HEK293 (cell line): ENCODE data around the gene EFHC1.

Source experiments
- CTCF ChIA-PET: fragments of 350-600 bp; formaldehyde crosslinking; extraction: SDS; loops from one replicate; lab custom pipeline; 2021; ENCODE audit warnings: antibody characterized with exemption; lab: Yijun Ruan, JAX
- POLR2A ChIA-PET: fragments of 300-600 bp; formaldehyde crosslinking; extraction: SDS; loops from one replicate; lab custom pipeline; 2020; ENCODE audit warnings: antibody characterized with exemption, inconsistent platforms; lab: Yijun Ruan, JAX
- H3K27ac ChIP-seq: fragments of 200-500 bp; sonication (Bioruptor generic); 2 replicates; pipeline ENCODE4 v1.5.1; 2014; ENCODE audit warnings: low read depth, low read length, control low read depth, inconsistent platforms; ENCODE audit errors: extremely low read depth
- H3K36me3 ChIP-seq, 2 experiments: fragments of 200-500 bp in 1 of 2; sonication (Bioruptor generic) in 1 of 2; 1 replicate in 1 of 2; 2 replicates in 1 of 2; pipeline ENCODE4 v1.5.1; 2014 to 2017; ENCODE audit warnings: inconsistent platforms in 2 of 2, low read length in 2 of 2; ENCODE audit not compliant: control insufficient read depth in 2 of 2, insufficient read depth in 1 of 2
- H3K4me1 ChIP-seq: fragments of 200-500 bp; sonication (Bioruptor generic); 2 replicates; pipeline ENCODE4 v1.5.1; 2014; ENCODE audit warnings: mild to moderate bottlenecking, low read length, inconsistent platforms; ENCODE audit not compliant: control insufficient read depth, insufficient read depth
- H3K4me3 ChIP-seq: 2 replicates; pipeline ENCODE4 v1.5.1; 2011; ENCODE audit warnings: low read depth, mild to moderate bottlenecking, control low read depth, low read length, moderate library complexity
- H3K9me3 ChIP-seq: fragments of 200-500 bp; sonication (Bioruptor generic); 2 replicates; pipeline ENCODE4 v1.5.1; 2014; ENCODE audit warnings: low read depth, low read length, inconsistent platforms; ENCODE audit not compliant: control insufficient read depth, insufficient read depth
- MEIS1 ChIP-seq: sonication (generic); formaldehyde crosslinking; IDR thresholded peaks from 2 replicates; pipeline ENCODE4 v1.8.1; 2022; ENCODE audit warnings: missing genetic modification reagents, mild to moderate bottlenecking, borderline replicate concordance
- PRDM1 ChIP-seq: fragments of 450-650 bp; formaldehyde crosslinking; IDR thresholded peaks from 2 replicates; pipeline ENCODE4; 2016; ENCODE audit warnings: missing biosample characterization, missing genetic modification characterization
- SALL2 ChIP-seq: fragments of 450-650 bp; formaldehyde crosslinking; IDR thresholded peaks from 2 replicates; pipeline ENCODE4 v1.5.0; 2017; ENCODE audit warnings: missing biosample characterization, mild to moderate bottlenecking, missing genetic modification characterization, borderline replicate concordance
- ZNF121 ChIP-seq: fragments of 450-650 bp; formaldehyde crosslinking; IDR thresholded peaks from 2 replicates; pipeline ENCODE4 v1.5.1; 2016; ENCODE audit warnings: missing biosample characterization, missing genetic modification characterization
- ZNF184 ChIP-seq: fragments of 450-650 bp; IDR thresholded peaks from 2 replicates; pipeline ENCODE4 v1.5.1; 2018; ENCODE audit warnings: missing biosample characterization, mild to moderate bottlenecking, missing genetic modification characterization
- ZNF26 ChIP-seq: fragments of 450-650 bp; formaldehyde crosslinking; IDR thresholded peaks from 2 replicates; pipeline ENCODE4 v1.5.1; 2016; ENCODE audit warnings: missing biosample characterization, missing genetic modification characterization
- ZNF302 ChIP-seq: fragments of 450-650 bp; formaldehyde crosslinking; IDR thresholded peaks from 2 replicates; pipeline ENCODE4 v1.5.1; 2016; ENCODE audit warnings: missing biosample characterization, missing genetic modification characterization, low read depth
- ZNF416 ChIP-seq: fragments of 450-650 bp; formaldehyde crosslinking; IDR thresholded peaks from 2 replicates; pipeline ENCODE4 v1.5.1; 2016; ENCODE audit warnings: missing biosample characterization, missing genetic modification characterization
- ZNF426 ChIP-seq: fragments of 450-650 bp; formaldehyde crosslinking; IDR thresholded peaks from 2 replicates; pipeline ENCODE4 v1.5.1; 2017; ENCODE audit warnings: missing biosample characterization, missing genetic modification characterization, mild to moderate bottlenecking, inconsistent platforms, moderate library complexity
- ZNF514 ChIP-seq: fragments of 450-650 bp; formaldehyde crosslinking; IDR thresholded peaks from 2 replicates; pipeline ENCODE4 v1.5.1; 2016; ENCODE audit warnings: missing biosample characterization, missing genetic modification characterization
- ZNF544 ChIP-seq: fragments of 450-650 bp; formaldehyde crosslinking; IDR thresholded peaks from 2 replicates; pipeline ENCODE4 v1.5.0; 2017; ENCODE audit warnings: missing biosample characterization, missing genetic modification characterization
- ZNF558 ChIP-seq: fragments of 450-650 bp; formaldehyde crosslinking; IDR thresholded peaks from 2 replicates; pipeline ENCODE4 v1.5.1; 2016; ENCODE audit warnings: missing biosample characterization, missing genetic modification characterization
- TF ChIP-seq, protein P1 (sequence below): fragments of 450-650 bp; formaldehyde crosslinking; IDR thresholded peaks from 2 replicates; pipeline ENCODE4 v1.5.1; 2016; ENCODE audit warnings: missing biosample characterization, missing genetic modification characterization, borderline replicate concordance
- TF ChIP-seq, protein P2 (sequence below): fragments of 450-650 bp; formaldehyde crosslinking; IDR thresholded peaks from 2 replicates; pipeline ENCODE4 v1.5.0; 2017; ENCODE audit warnings: missing biosample characterization, missing genetic modification characterization, borderline replicate concordance

EFHC1 gene

DNA sequence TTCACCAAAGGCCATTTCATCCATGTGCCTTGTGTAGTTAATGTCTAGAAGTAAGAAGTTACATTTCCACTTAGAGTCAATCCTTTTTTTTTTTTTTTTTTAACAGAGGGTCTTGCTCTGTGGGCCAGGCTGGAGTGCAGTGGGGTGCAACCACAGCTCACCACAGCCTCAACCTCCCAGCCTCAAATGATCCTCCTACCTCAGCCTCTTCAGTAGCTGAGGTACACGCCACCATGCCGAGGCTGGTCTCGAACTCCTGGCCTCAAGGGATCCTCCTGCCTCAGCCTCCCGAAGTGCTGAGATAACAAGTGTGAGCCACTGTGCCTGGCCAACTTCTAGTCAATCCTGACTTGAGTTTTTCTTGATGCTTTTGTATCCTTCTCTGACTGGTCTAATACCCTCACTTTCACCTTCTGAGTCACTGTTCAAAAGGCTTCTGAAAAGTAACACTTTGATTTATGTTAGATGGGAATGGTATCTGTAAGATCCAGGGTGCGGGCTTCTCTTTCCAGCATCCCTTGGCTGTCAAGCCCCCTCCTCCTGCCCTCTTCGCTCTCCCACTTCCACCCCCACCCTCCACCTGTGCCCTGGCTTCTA is 134.6 kb downstream of the EFHC1 start:
- no peak overlapping the region for H3K4me3 ChIP-seq
- ChIA-PET POLR2A (interaction anchor here (0.7 kb wide), 1 partner anchor 39 kb away, joined by 10 read pairs; no protein-coding TSS in a partner anchor), CTCF (interaction anchor here (1.4 kb wide), 1 partner anchor 110 kb away, joined by 3 read pairs; no protein-coding TSS in a partner anchor)
- H3K36me3 ChIP-seq = no peaks in the 10 kb centered on the region
- H3K27ac ChIP-seq = no peak overlapping the region
- peak; percentile 45; the same call in 1 of the 2 replicates for TF ChIP-seq ZNF121 (tag by site-specific recombination)
- 0 out of 2 replicates have a peak, but pooled peaks have one; percentile 22 for TF ChIP-seq PRDM1 (tag by site-specific recombination)
- no peak for TF ChIP-seq ZNF426 (tag by site-specific recombination)
- no peaks in the 10 kb centered on the region for H3K9me3 ChIP-seq
- peaks cover 12% of the 10 kb centered on the region for H3K4me1 ChIP-seq

DNA sequence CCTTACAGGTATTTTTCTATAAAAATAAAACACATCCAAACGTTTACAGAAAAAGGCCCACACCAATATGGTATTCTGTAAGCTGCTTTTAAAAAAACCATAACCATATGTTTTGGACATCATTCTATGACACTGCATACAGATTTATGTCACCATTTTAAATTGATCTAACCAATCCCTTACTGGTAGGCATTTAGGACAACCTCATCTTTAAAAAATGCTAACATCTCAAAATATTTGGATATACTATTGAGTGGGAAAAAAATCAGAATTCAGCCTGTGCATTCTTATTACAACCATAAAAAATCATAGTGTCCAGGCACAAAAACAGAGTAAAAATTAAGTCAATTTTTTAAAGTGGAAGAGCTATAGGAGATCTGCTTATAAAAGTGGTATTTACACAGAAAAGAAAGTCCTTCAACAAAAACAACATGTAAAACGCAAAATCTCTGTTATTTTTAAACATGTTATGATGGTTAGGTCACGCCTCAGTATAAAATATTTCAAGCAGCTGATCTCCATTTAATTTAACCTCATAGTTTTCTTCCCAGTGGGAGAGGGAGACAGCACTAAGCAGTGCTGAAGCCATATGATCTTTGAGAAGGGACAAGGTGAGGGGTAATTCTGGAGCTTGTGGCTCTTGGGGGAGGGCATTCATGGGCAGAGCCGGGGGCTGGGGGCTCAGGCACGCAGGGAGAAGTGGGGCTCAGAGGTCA is 135.5 kb downstream of the EFHC1 start:
- Histone ChIP-seq H3K36me3 (no peaks in the 10 kb centered on the region), H3K9me3 (no peaks in the 10 kb centered on the region), H3K4me3 (no peak overlapping the region), H3K27ac (no peak overlapping the region), H3K4me1 (peaks cover 12% of the 10 kb centered on the region)
- POLR2A ChIA-PET = interaction anchor here (0.6 to 1.1 kb wide), 3 partner anchors 21 to 153 kb away, joined by 3 read pairs; no protein-coding TSS in a partner anchor
- TF ChIP-seq ZNF544 (tag by site-specific recombination) (no peak), ZNF558 (no peak), ZNF26 (no peak), ZNF416 (no peak), ZNF184 (tag by site-specific recombination) (no peak), ZNF514 (tag by site-specific recombination) (no peak), SALL2 (tag by site-specific recombination) (no peak), ZNF302 (no peak), MEIS1 (CRISPR knock-in tag) (no peak)
- TF ChIP-seq, protein P1, sequence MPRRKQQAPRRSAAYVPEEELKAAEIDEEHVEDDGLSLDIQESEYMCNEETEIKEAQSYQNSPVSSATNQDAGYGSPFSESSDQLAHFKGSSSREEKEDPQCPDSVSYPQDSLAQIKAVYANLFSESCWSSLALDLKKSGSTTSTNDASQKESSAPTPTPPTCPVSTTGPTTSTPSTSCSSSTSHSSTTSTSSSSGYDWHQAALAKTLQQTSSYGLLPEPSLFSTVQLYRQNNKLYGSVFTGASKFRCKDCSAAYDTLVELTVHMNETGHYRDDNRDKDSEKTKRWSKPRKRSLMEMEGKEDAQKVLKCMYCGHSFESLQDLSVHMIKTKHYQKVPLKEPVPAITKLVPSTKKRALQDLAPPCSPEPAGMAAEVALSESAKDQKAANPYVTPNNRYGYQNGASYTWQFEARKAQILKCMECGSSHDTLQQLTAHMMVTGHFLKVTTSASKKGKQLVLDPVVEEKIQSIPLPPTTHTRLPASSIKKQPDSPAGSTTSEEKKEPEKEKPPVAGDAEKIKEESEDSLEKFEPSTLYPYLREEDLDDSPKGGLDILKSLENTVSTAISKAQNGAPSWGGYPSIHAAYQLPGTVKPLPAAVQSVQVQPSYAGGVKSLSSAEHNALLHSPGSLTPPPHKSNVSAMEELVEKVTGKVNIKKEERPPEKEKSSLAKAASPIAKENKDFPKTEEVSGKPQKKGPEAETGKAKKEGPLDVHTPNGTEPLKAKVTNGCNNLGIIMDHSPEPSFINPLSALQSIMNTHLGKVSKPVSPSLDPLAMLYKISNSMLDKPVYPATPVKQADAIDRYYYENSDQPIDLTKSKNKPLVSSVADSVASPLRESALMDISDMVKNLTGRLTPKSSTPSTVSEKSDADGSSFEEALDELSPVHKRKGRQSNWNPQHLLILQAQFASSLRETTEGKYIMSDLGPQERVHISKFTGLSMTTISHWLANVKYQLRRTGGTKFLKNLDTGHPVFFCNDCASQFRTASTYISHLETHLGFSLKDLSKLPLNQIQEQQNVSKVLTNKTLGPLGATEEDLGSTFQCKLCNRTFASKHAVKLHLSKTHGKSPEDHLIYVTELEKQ (tag by site-specific recombination) = no peak
- TF ChIP-seq, protein P2, sequence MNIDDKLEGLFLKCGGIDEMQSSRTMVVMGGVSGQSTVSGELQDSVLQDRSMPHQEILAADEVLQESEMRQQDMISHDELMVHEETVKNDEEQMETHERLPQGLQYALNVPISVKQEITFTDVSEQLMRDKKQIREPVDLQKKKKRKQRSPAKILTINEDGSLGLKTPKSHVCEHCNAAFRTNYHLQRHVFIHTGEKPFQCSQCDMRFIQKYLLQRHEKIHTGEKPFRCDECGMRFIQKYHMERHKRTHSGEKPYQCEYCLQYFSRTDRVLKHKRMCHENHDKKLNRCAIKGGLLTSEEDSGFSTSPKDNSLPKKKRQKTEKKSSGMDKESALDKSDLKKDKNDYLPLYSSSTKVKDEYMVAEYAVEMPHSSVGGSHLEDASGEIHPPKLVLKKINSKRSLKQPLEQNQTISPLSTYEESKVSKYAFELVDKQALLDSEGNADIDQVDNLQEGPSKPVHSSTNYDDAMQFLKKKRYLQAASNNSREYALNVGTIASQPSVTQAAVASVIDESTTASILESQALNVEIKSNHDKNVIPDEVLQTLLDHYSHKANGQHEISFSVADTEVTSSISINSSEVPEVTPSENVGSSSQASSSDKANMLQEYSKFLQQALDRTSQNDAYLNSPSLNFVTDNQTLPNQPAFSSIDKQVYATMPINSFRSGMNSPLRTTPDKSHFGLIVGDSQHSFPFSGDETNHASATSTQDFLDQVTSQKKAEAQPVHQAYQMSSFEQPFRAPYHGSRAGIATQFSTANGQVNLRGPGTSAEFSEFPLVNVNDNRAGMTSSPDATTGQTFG (tag by site-specific recombination) = no peak
- TF ChIP-seq, all 188 proteins: peak for 0
- CTCF ChIA-PET = interaction anchor here (0.7 kb wide), 1 partner anchor 138 kb away, joined by 5 read pairs; no protein-coding TSS in a partner anchor
